Uterus (tissue), 4 donors: ENCODE measurements around the gene PLCL1. TPM values are rescaled to one million over a fixed set of nuclear protein-coding genes. Genes with fewer than 3 reads are reported as not detected.

Experiments used
- DNase-seq, 2 donors: peaks; one replicate each; pipeline ENCODE4 v3.0.0-alpha.2; 2019 to 2020
- H3K27ac ChIP-seq, 2 donors: fragments of 200-600 bp; sonication (generic); 1 replicate in 1 of 2; 2 replicates in 1 of 2; pipeline ENCODE4 v1.5.1; 2016 to 2018
- H3K27me3 ChIP-seq, 2 donors: fragments of 200-600 bp; sonication (generic); one replicate each; pipeline ENCODE4 v1.5.1; 2018 to 2019; ENCODE audit warnings: control low read depth in 1 of 2
- H3K36me3 ChIP-seq, 2 donors: fragments of 200-600 bp; sonication (generic); one replicate each; pipeline ENCODE4 v1.5.1; 2019; ENCODE audit warnings: control low read depth in 1 of 2
- H3K4me1 ChIP-seq, 2 donors: fragments of 200-600 bp; sonication (generic); one replicate each; pipeline ENCODE4 v1.5.1; 2018 to 2019; ENCODE audit warnings: control low read depth in 1 of 2
- H3K4me3 ChIP-seq, 2 donors: fragments of 200-600 bp; sonication (generic); 1 replicate in 1 of 2; 2 replicates in 1 of 2; pipeline ENCODE4 v1.5.1; 2018 to 2019; ENCODE audit warnings: mild to moderate bottlenecking in 1 of 2
- H3K9me3 ChIP-seq, 2 donors: fragments of 200-600 bp; sonication (generic); one replicate each; pipeline ENCODE4 v1.5.1; 2019; ENCODE audit warnings: control low read depth in 1 of 2
- CTCF ChIP-seq, 4 experiments: fragments of 200-600 bp in 2 of 4; fragments of 450-650 bp in 2 of 4; sonication (generic) in 2 of 4; IDR thresholded peaks; one replicate each; pipeline ENCODE4 v1.5.1; 2016 to 2019; ENCODE audit warnings: antibody characterized with exemption in 4 of 4, mild to moderate bottlenecking in 2 of 4, moderate library complexity in 1 of 4
- POLR2A ChIP-seq, 2 donors: fragments of 450-650 bp; IDR thresholded peaks; one replicate each; pipeline ENCODE4 v1.6.1; 2016; ENCODE audit warnings: antibody characterized with exemption in 2 of 2, mild to moderate bottlenecking in 1 of 2, moderate library complexity in 1 of 2
- intact Hi-C: fragments of 100-400 bp; cut with DNase I; formaldehyde crosslinking; loops from one replicate; pipeline ENCODE4 v1.15.1; 2023; ENCODE audit warnings: low total_unique reads
- total RNA-seq, 4 donors: library from RNA; depleted of rRNA in 3 of 4; stranded (reverse); fragments of >200 nt in 3 of 4; gene quantifications; one replicate each; pipeline versions ENCODE4 v1.1.0 to v1.2.4, GENCODE V29; 2014 to 2023
- donor health status: DM: yes; HTN: yes; CAD: no.

Gene PLCL1
- total RNA-seq, 4 donors from 2014 or later = 7.3 to 32.5 (median 15.0) TPM

- H3K27me3 ChIP-seq = no peaks in the 10 kb centered on the region
- H3K27ac ChIP-seq = no peak overlapping the region
- H3K36me3 ChIP-seq = no peaks in the 10 kb centered on the region
- no peak overlapping the region for H3K4me3 ChIP-seq
- TF ChIP-seq POLR2A (IDR thresholded peaks at IDR 0.05) (no peak), CTCF (IDR thresholded peaks at IDR 0.05) (no peak)
- intact Hi-C loops = no loop called here
- H3K9me3 ChIP-seq = no peaks in the 10 kb centered on the region
- DNase-seq = no peak
- no peaks in the 10 kb centered on the region for H3K4me1 ChIP-seq
These were observed 196.0 kb downstream of the PLCL1 start for GRCh38 chr2:198000417-198000816.

- TF ChIP-seq CTCF (IDR thresholded peaks at IDR 0.05) = no peak
- intact Hi-C loops = no loop called here
These were observed 199.8 kb downstream of the PLCL1 start for GRCh38 chr2:198004173-198004572.

GRCh38 chr2:198004921-198005829, 200.8 kb downstream of the PLCL1 start:
- TF ChIP-seq CTCF (IDR thresholded peaks at IDR 0.05) = no peak
- no peak for TF ChIP-seq POLR2A (IDR thresholded peaks at IDR 0.05)
- H3K9me3 ChIP-seq = no peaks in the 10 kb centered on the region
- H3K4me3 ChIP-seq = no peak overlapping the region
- DNase-seq = no peak
- H3K27me3 ChIP-seq = no peaks in the 10 kb centered on the region
- H3K4me1 ChIP-seq = no peaks in the 10 kb centered on the region
- H3K27ac ChIP-seq = no peak overlapping the region
- H3K36me3 ChIP-seq = no peaks in the 10 kb centered on the region
- intact Hi-C loops = no loop called here

More at GRCh38 chr2:198004173-198004572, 199.8 kb downstream of the PLCL1 start:
- no peaks in the 10 kb centered on the region for H3K36me3 ChIP-seq
- H3K4me1 ChIP-seq = no peaks in the 10 kb centered on the region
- no peak for DNase-seq
- no peak overlapping the region for H3K27ac ChIP-seq
- no peaks in the 10 kb centered on the region for H3K9me3 ChIP-seq
- H3K4me3 ChIP-seq = no peak overlapping the region
- H3K27me3 ChIP-seq = no peaks in the 10 kb centered on the region

GRCh38 chr2:198006733-198007132, 202.3 kb downstream of the PLCL1 start:
- no peak for DNase-seq
- Histone ChIP-seq H3K4me1 (no peaks in the 10 kb centered on the region), H3K9me3 (no peaks in the 10 kb centered on the region), H3K36me3 (no peaks in the 10 kb centered on the region), H3K27me3 (no peaks in the 10 kb centered on the region), H3K27ac (no peak overlapping the region), H3K4me3 (no peak overlapping the region)
- intact Hi-C loops = no loop called here
- no peak for TF ChIP-seq POLR2A (IDR thresholded peaks at IDR 0.05)
- no peak for TF ChIP-seq CTCF (IDR thresholded peaks at IDR 0.05)

- intact Hi-C loops = no loop called here
These were observed 203.8 kb downstream of the PLCL1 start for GRCh38 chr2:198008230-198008629.

More at GRCh38 chr2:198008230-198008629, 203.8 kb downstream of the PLCL1 start:
- DNase-seq = no peak
- Histone ChIP-seq H3K9me3 (no peaks in the 10 kb centered on the region), H3K4me1 (no peaks in the 10 kb centered on the region), H3K36me3 (no peaks in the 10 kb centered on the region), H3K27ac (no peak overlapping the region), H3K4me3 (no peak overlapping the region), H3K27me3 (no peaks in the 10 kb centered on the region)
- TF ChIP-seq CTCF (IDR thresholded peaks at IDR 0.05) (no peak), POLR2A (IDR thresholded peaks at IDR 0.05) (no peak)
